Measurements from ENCODE around the gene HDGFL1.

DNA sequence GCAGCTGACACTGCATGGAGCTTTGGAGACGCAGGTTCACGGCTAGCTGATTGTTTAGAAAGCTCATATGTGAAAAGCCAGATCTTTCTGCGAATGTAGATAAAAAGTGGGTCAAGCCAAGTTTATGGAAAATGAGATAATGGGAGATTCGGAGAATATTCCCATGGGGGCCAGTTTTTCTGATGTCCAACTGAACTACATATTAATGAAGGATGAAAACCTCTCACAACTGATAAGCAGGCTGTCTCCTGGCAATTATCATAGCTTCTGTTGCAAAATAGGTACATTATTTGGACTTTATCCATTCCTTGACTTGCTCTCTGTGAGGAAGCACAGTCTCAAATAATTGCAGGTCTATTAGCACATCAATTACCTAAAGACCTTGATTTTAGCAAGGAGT is 21.1 kb downstream of the HDGFL1 start:
- TF ChIP-seq, protein P1, sequence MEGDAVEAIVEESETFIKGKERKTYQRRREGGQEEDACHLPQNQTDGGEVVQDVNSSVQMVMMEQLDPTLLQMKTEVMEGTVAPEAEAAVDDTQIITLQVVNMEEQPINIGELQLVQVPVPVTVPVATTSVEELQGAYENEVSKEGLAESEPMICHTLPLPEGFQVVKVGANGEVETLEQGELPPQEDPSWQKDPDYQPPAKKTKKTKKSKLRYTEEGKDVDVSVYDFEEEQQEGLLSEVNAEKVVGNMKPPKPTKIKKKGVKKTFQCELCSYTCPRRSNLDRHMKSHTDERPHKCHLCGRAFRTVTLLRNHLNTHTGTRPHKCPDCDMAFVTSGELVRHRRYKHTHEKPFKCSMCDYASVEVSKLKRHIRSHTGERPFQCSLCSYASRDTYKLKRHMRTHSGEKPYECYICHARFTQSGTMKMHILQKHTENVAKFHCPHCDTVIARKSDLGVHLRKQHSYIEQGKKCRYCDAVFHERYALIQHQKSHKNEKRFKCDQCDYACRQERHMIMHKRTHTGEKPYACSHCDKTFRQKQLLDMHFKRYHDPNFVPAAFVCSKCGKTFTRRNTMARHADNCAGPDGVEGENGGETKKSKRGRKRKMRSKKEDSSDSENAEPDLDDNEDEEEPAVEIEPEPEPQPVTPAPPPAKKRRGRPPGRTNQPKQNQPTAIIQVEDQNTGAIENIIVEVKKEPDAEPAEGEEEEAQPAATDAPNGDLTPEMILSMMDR (IDR thresholded peaks at IDR 0.05), result no peak
- TF ChIP-seq EP300 (IDR thresholded peaks at IDR 0.05), result no peak
